GM19025 (cell line): ENCODE data around the gene RPL39L.

Experiments used
- ATAC-seq: cut with Tn5 transposase; IDR thresholded peaks from one replicate; pipeline ENCODE4 v1.9.1; 2021; ENCODE audit warnings: mild to moderate bottlenecking, low read depth, moderate library complexity; ENCODE audit not compliant: unreplicated experiment

Gene RPL39L

DNA sequence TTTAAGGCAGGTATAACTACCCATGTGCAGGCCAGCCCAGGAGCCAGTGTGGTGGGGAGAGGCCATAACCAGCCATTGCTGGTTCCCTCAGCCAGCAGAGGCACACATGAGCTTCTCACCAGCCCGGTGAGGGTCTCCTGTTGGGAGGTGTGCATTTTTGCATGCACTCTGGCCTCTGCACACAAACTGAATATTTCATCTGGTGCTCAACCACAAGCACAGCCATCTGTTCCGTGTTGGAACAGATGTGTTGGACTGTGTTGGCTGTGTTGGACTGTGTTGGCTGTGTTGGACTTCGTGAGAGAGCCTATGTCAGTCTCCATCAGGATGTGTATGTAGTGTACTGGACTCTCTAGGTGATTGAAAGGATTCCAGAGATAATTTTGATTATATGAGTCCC, 67.2 kb downstream of the RPL39L start:
- ATAC-seq, result no peak
